ENCODE data around the gene SAMD9L. TPM values are rescaled to one million over a fixed set of nuclear protein-coding genes. Genes with fewer than 3 reads are reported as not detected.

The SAMD9L gene
- total and polyA plus RNA-seq, 2 experiments from 2014 or later = not detected

- no peak for TF ChIP-seq ETS1 (IDR thresholded peaks at IDR 0.05)
- TF ChIP-seq STAT1 (IDR thresholded peaks at IDR 0.05; ENCODE audit: unreplicated experiment) = no peak
- TF ChIP-seq EZH2phosphoT487 (IDR thresholded peaks at IDR 0.05; ENCODE audit: unreplicated experiment) = no peak
- TF ChIP-seq, protein P1, sequence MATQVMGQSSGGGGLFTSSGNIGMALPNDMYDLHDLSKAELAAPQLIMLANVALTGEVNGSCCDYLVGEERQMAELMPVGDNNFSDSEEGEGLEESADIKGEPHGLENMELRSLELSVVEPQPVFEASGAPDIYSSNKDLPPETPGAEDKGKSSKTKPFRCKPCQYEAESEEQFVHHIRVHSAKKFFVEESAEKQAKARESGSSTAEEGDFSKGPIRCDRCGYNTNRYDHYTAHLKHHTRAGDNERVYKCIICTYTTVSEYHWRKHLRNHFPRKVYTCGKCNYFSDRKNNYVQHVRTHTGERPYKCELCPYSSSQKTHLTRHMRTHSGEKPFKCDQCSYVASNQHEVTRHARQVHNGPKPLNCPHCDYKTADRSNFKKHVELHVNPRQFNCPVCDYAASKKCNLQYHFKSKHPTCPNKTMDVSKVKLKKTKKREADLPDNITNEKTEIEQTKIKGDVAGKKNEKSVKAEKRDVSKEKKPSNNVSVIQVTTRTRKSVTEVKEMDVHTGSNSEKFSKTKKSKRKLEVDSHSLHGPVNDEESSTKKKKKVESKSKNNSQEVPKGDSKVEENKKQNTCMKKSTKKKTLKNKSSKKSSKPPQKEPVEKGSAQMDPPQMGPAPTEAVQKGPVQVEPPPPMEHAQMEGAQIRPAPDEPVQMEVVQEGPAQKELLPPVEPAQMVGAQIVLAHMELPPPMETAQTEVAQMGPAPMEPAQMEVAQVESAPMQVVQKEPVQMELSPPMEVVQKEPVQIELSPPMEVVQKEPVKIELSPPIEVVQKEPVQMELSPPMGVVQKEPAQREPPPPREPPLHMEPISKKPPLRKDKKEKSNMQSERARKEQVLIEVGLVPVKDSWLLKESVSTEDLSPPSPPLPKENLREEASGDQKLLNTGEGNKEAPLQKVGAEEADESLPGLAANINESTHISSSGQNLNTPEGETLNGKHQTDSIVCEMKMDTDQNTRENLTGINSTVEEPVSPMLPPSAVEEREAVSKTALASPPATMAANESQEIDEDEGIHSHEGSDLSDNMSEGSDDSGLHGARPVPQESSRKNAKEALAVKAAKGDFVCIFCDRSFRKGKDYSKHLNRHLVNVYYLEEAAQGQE (IDR thresholded peaks at IDR 0.05; ENCODE audit: unreplicated experiment) = no peak
- no peak for TF ChIP-seq POLR2AphosphoS5 (IDR thresholded peaks at IDR 0.05; ENCODE audit: low read depth)
- no peak for TF ChIP-seq JUNB (IDR thresholded peaks at IDR 0.05; ENCODE audit: unreplicated experiment)
- TF ChIP-seq ZNF114 (CRISPR knock-in tag; IDR thresholded peaks at IDR 0.05) = no peak
- TF ChIP-seq, protein P2, sequence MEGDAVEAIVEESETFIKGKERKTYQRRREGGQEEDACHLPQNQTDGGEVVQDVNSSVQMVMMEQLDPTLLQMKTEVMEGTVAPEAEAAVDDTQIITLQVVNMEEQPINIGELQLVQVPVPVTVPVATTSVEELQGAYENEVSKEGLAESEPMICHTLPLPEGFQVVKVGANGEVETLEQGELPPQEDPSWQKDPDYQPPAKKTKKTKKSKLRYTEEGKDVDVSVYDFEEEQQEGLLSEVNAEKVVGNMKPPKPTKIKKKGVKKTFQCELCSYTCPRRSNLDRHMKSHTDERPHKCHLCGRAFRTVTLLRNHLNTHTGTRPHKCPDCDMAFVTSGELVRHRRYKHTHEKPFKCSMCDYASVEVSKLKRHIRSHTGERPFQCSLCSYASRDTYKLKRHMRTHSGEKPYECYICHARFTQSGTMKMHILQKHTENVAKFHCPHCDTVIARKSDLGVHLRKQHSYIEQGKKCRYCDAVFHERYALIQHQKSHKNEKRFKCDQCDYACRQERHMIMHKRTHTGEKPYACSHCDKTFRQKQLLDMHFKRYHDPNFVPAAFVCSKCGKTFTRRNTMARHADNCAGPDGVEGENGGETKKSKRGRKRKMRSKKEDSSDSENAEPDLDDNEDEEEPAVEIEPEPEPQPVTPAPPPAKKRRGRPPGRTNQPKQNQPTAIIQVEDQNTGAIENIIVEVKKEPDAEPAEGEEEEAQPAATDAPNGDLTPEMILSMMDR (conservative IDR thresholded peaks at IDR 0.05; ENCODE audit: low read depth in 2 of 2) = no peak
- TF ChIP-seq EZH2 (IDR thresholded peaks at IDR 0.05; ENCODE audit: low read depth, unreplicated experiment) = no peak
Measured at GRCh38 chr7:93194386-93194785, 46.2 kb upstream of the SAMD9L start (continued).

- DNase-seq (ENCODE audit: low spot score) = no peak
- no peaks in the 10 kb centered on the region for H3F3A ChIP-seq (replicated peaks; ENCODE audit: low read depth)
- no peak for ATAC-seq
- no peaks in the 10 kb centered on the region for H3K9me3 Mint-ChIP-seq
- H3K4me1 Mint-ChIP-seq = no peaks in the 10 kb centered on the region
- H4K20me1 ChIP-seq (replicated peaks; ENCODE audit: insufficient read depth) = no peaks in the 10 kb centered on the region
- H3K27ac ChIP-seq (ENCODE audit: low read depth) = no peak overlapping the region
- H3K27me3 ChIP-seq (ENCODE audit: insufficient read depth) = no peaks in the 10 kb centered on the region
- H3K36me3 Mint-ChIP-seq (ENCODE audit: low read depth) = no peaks in the 10 kb centered on the region
- H3K9me2 ChIP-seq (ENCODE audit: insufficient read depth) = no peaks in the 10 kb centered on the region; the same call in 1 of the 2 replicates
- H3K4me1 ChIP-seq (ENCODE audit: insufficient read depth) = no peaks in the 10 kb centered on the region
- no peaks in the 10 kb centered on the region for H3K27me3 Mint-ChIP-seq (ENCODE audit: insufficient read depth, low read depth, poor library complexity)
- H3K4me2 ChIP-seq = no peak overlapping the region
- H3K79me2 ChIP-seq (replicated peaks; ENCODE audit: insufficient read depth) = no peaks in the 10 kb centered on the region
- H3K4me3 ChIP-seq = no peak overlapping the region
- H3K36me3 ChIP-seq (ENCODE audit: insufficient read depth) = no peaks in the 10 kb centered on the region
- no peak overlapping the region for H3K4me3 Mint-ChIP-seq
- H2AFZ ChIP-seq = no peak overlapping the region
- H3K27ac Mint-ChIP-seq = no peak overlapping the region
- TF ChIP-seq, protein P1 (IDR thresholded peaks at IDR 0.05; ENCODE audit: unreplicated experiment) = no peak
- no peak for TF ChIP-seq ZNF114 (CRISPR knock-in tag; IDR thresholded peaks at IDR 0.05)
- no peak for TF ChIP-seq JUNB (IDR thresholded peaks at IDR 0.05; ENCODE audit: unreplicated experiment)
- TF ChIP-seq ZNF331 (CRISPR knock-in tag; IDR thresholded peaks at IDR 0.05; ENCODE audit: low read depth) = no peak
- TF ChIP-seq EZH2phosphoT487 (IDR thresholded peaks at IDR 0.05; ENCODE audit: unreplicated experiment) = no peak
- no peak for TF ChIP-seq NANOG (IDR thresholded peaks at IDR 0.05; ENCODE audit: borderline replicate concordance)
- no peak for TF ChIP-seq EZH2 (IDR thresholded peaks at IDR 0.05; ENCODE audit: low read depth, unreplicated experiment)
- TF ChIP-seq STAT1 (IDR thresholded peaks at IDR 0.05; ENCODE audit: unreplicated experiment) = no peak
- TF ChIP-seq CREB1 (CRISPR knock-in tag; IDR thresholded peaks at IDR 0.05; ENCODE audit: low read depth) = no peak
Measured at GRCh38 chr7:93188870-93189634, 40.9 kb upstream of the SAMD9L start.

Data from GM23338 (cell line).